HuH-7 (cell line): Measurements from ENCODE around the gene ZNF419.
A peak's percentile ranks its signal among the peaks of the same experiment; 100 is the strongest.
"Not testable (repeated sequence)": the region's sequence is repeated elsewhere in the genome, so short reads cannot be mapped to it uniquely, and the experiment has no call there.

Experiments used
- DNase-seq: peaks from one replicate; pipeline ENCODE4 v3.0.0; 2011; ENCODE audit warnings: low spot score

The ZNF419 gene

DNA sequence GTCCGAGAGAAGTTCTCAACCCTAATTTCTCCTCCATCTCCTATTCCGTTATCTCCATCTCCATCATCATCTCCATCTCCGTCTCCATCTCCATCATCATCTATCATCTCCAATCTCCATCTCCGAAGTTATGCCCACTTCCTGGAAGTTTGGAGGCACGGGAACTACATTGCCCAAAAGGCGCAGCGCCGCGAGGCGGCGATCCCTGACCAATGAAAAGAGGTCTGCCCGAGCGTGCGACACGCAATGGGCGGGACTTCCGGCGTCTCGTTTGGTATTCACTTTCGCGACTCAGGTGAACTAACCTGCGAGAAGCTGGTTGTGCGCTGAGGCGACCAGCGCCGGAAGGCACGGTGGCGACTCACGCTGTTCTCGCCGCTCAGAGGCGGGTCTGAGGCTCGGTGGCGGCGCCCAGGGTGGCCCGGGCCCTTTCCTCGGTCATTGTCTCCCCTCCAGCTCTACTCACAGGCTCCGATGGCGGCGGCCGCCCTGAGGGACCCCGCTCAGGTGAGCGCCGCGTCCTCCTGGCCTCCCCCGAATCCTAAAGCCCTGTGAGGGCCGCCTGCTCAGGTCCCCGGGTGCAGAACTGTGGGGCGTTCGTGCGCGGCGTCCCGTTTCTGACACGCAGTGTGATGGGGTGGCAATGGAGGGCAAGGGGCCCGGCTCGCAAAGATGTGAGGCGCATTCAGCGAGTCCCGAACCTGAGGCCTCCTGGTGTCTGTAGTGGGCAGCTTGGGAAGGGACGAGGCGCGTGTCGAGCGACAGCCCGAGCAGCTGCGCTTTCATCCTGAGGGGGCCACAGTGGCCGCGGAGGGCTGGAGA is at the start of gene ZNF419:
Gene ZNF419, plus strand, starts transcription at position 274 of the 822 bp plus-strand sequence. Its CDS starts 201 bp downstream, at position 475.
- peak; percentile 94 for DNase-seq

GRCh38 chr19:57437931-57438330 is 49.6 kb upstream of the ZNF419 start:
- no peak for DNase-seq

GRCh38 chr19:57438925-57439324 is 48.6 kb upstream of the ZNF419 start:
- no peak for DNase-seq

DNA sequence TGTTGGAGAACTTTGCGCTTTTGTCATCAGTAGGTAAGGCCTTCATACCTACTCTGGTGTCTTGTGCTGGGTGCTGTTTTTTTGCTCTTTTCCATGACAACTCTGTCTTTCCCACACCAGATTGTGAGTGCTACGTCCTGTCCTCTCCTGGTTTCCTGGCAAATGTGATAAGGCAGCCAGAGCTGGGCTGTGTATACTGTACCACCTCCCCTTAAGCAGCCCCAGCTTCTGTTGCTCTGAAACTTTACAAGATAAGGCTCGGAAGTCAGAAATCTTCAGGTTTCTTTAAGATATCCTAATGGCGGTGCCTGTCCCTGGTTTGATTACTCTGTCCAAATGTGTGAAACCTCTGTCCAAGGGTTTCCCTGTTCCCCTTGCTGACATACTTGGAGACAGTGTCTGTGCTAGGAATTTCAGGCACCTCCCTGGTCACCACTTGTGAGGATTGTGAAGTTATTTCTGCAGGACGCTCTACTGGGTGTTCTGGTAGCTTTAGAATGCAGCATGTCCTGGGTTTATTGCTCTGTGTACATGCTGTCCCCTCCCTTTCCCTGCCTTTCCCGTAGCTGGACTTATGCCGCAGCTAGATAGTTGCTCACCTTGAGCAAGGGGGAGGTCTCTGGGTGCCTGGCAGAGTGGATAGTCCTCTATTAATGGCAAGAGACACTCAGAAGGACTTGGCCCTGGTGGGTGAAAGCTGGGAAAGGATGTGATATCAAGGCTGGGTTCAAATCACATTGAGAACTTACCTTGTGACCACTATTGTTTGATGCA is 45.4 kb upstream of the ZNF419 start:
- DNase-seq: no peak

DNA sequence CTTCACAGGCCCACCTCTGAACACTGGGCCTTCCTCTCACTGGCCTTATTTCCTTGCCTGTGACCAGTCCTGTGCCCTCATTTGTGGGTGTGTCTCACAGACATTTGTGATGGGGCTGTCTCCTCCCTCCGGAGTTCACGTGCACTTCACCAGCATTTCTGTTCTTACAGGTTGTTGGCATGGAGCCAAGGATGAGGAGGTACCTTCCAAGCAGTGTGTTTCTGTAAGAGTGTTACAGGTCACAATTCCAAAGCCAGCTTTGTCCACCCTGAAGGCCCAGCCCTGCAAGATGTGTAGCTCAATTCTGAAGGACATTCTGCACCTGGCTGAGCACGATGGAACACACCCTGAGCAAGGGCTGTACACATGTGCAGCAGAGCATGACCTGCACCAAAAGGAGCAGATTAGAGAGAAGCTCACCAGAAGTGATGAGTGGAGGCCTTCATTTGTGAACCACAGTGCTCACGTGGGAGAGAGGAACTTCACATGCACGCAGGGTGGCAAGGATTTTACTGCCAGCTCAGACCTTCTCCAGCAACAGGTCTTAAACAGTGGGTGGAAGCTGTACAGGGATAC is 44.3 kb upstream of the ZNF419 start:
- DNase-seq: no peak

GRCh38 chr19:57452307-57452706 is 35.2 kb upstream of the ZNF419 start:
- no peak for DNase-seq

- no peak for DNase-seq
Observed at GRCh38 chr19:57465680-57466381, 21.7 kb upstream of the ZNF419 start.

DNA sequence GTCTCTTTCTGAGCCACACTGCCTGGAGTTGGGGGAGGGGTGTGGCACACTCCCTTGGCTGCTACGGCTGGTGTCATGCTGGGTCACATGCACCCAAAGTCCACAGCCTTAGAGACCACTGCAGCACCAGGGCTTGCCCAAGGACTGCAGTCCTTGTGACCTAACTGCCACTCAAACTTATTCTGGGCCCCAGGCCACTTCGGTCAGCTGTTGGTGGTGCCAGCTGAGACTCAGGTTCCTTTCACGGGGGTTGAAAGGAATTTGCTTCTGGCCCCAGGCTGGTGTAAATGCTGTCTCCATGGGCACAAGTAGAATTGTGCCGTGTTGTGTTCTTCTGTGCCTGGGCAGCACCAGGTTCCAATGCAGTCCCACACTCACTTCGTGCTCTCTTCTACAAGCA is 21.1 kb upstream of the ZNF419 start:
- DNase-seq: no peak

DNA sequence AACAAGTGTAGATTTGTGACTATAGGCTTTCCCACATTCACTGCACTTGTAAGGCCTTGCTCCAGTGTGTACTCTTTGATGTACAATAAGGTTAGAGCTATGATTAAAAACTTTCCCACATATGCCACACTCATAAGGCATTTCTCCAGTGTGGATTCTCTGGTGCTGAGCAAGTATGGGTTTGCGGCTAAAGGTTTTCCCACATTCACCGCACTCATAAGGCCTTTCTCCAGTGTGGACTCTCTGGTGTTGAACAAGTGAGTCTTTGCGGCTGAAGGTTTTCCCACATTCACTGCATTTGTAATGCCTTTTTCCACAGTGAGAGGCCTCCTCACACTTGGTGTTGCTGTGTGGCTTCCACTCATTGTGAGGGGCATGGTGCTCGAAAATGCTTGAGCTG is 13.9 kb upstream of the ZNF419 start:
- DNase-seq: no peak

- DNase-seq: peak; percentile 96
Observed at GRCh38 chr19:57477191-57478008, 10.2 kb upstream of the ZNF419 start, which contains the start of gene ZNF772. Gene ZNF772, minus strand, starts transcription at chr19:57477566. Its CDS starts 257 bp downstream, at chr19:57477309.

DNA sequence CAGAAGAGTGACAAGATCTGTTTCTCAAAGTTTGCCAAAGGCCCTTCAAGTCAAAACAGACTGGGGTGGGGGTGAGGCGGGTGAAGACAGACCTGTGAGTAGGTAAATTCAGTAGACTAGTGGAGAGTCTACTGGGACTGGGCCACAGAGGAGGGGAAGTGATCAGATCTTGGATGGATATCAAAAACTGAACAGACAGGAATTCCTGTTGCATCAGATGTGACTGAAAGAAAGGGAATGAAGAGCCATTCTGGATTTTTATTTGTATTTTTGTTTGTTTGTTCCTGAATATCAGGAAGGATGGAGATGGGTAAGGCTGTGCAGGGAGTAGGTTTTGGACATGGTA is 722 bp downstream of the ZNF419 start:
- not testable (repeated sequence) for DNase-seq

GRCh38 chr19:57499332-57499679 is 11.8 kb downstream of the ZNF419 start:
- DNase-seq: not testable (repeated sequence)

GRCh38 chr19:57499680-57500395 is 12.3 kb downstream of the ZNF419 start, which contains the start of gene ZNF773:
Gene ZNF773, plus strand, starts transcription at chr19:57499938. Its CDS starts 143 bp downstream, at chr19:57500081.
- peak; percentile 89 for DNase-seq

GRCh38 chr19:57500400-57500799 is 12.8 kb downstream of the ZNF419 start:
- DNase-seq: not testable (repeated sequence)

GRCh38 chr19:57506163-57506562 is 18.6 kb downstream of the ZNF419 start:
- DNase-seq: no peak

- no peak for DNase-seq
Observed at GRCh38 chr19:57511484-57511883, 23.9 kb downstream of the ZNF419 start.

- no peak for DNase-seq
Observed at GRCh38 chr19:57512845-57513244, 25.3 kb downstream of the ZNF419 start.

DNA sequence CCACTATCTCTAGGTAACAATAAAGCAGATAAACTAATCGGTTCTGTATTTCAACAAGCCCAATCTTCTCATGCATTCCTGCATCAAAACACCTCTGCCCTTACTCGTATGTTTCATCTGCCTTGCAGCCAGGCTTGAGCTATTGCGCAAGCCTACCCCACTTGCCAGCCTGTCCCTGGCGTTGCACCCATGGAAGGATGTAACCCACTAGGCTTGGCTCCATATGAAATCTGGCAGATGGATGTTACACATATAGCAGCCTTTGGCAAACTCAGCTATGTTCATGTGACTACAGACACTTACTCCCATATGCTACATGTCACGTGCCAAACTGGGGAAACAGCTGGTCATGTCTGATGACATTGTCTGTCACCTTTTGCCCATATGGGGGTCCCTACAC is 27.7 kb downstream of the ZNF419 start:
- no peak for DNase-seq

- DNase-seq: not testable (repeated sequence)
Observed at GRCh38 chr19:57518021-57518420, 30.5 kb downstream of the ZNF419 start.

GRCh38 chr19:57527136-57527881 is 39.8 kb downstream of the ZNF419 start, which contains the start of gene ZNF549:
Gene ZNF549, plus strand, starts transcription at chr19:57527356. Its CDS starts 218 bp downstream, at chr19:57527574.
- no peak for DNase-seq
